HepG2 (cell line): ENCODE results near the gene TSPYL4. TPM values are rescaled to one million over a fixed set of nuclear protein-coding genes. Genes with fewer than 3 reads are reported as not detected.

ENCODE experiments used
- ARID5B ChIP-seq: IDR thresholded peaks from 2 replicates; pipeline ENCODE4 v1.4.0; 2020; ENCODE audit warnings: mild to moderate bottlenecking, missing genetic modification reagents
- ELF3 ChIP-seq: IDR thresholded peaks from 2 replicates; pipeline ENCODE4 v1.6.1; 2016; ENCODE audit warnings: missing genetic modification reagents, missing compliant biosample characterization
- FOXA3 ChIP-seq: IDR thresholded peaks from 2 replicates; pipeline ENCODE4 v1.6.1; 2016; ENCODE audit warnings: missing genetic modification reagents, missing compliant biosample characterization
- HDAC6 ChIP-seq: fragments of 200-600 bp; sonication (generic); IDR thresholded peaks from 2 replicates; pipeline ENCODE4 v1.7.0; 2017; ENCODE audit warnings: mild to moderate bottlenecking, antibody characterized with exemption, low read length, low read depth
- MTA1 ChIP-seq: sonication (generic); formaldehyde crosslinking; IDR thresholded peaks from 2 replicates; pipeline ENCODE4 v1.4.0; 2020; ENCODE audit warnings: missing genetic modification reagents, mild to moderate bottlenecking, borderline replicate concordance
- MTF2 ChIP-seq: sonication (generic); formaldehyde crosslinking; IDR thresholded peaks from 2 replicates; pipeline ENCODE4 v1.5.0; 2020; ENCODE audit warnings: missing genetic modification reagents, borderline replicate concordance
- NFYB ChIP-seq: sonication (generic); formaldehyde crosslinking; IDR thresholded peaks from 2 replicates; pipeline ENCODE4 v1.4.0; 2020; ENCODE audit warnings: missing genetic modification reagents
- NRL ChIP-seq: sonication (generic); formaldehyde crosslinking; IDR thresholded peaks from 2 replicates; pipeline ENCODE4 v1.5.0; 2020; ENCODE audit warnings: missing genetic modification reagents, mild to moderate bottlenecking, moderate library complexity, borderline replicate concordance
- ONECUT2 ChIP-seq: sonication (generic); formaldehyde crosslinking; IDR thresholded peaks from 2 replicates; pipeline ENCODE4 v1.4.0; 2020; ENCODE audit warnings: missing genetic modification reagents
- RELA ChIP-seq: sonication (generic); formaldehyde crosslinking; IDR thresholded peaks from 2 replicates; pipeline ENCODE4 v1.4.0; 2020; ENCODE audit warnings: missing genetic modification reagents
- REPIN1 ChIP-seq: sonication (generic); formaldehyde crosslinking; IDR thresholded peaks from 2 replicates; pipeline ENCODE4 v1.8.0; 2022; ENCODE audit warnings: missing genetic modification reagents, low read depth, mild to moderate bottlenecking, borderline replicate concordance
- RNF2 ChIP-seq: fragments of 450-650 bp; conservative IDR thresholded peaks from 2 replicates; pipeline ENCODE4 v1.6.1; 2016; ENCODE audit warnings: low read depth
- RXRA ChIP-seq: sonication (generic); formaldehyde crosslinking; IDR thresholded peaks from 2 replicates; pipeline ENCODE4 v1.5.1; 2020; ENCODE audit warnings: missing genetic modification reagents
- SIX4 ChIP-seq: sonication (generic); formaldehyde crosslinking; IDR thresholded peaks from 2 replicates; pipeline ENCODE4 v1.4.0; 2020; ENCODE audit warnings: missing genetic modification reagents
- SNRNP70 ChIP-seq: fragments of 200-400 bp; formaldehyde crosslinking; IDR thresholded peaks from 2 replicates; pipeline ENCODE4 v1.6.1; 2017; ENCODE audit warnings: mild to moderate bottlenecking, low read depth, low read length, moderate library complexity
- ZNF121 ChIP-seq: sonication (generic); formaldehyde crosslinking; IDR thresholded peaks from 2 replicates; pipeline ENCODE4 v1.5.0; 2020; ENCODE audit warnings: mild to moderate bottlenecking, missing genetic modification reagents
- ZNF225 ChIP-seq: sonication (generic); formaldehyde crosslinking; IDR thresholded peaks from 2 replicates; pipeline ENCODE4 v1.4.0; 2020; ENCODE audit warnings: mild to moderate bottlenecking, missing genetic modification reagents
- ZNF264 ChIP-seq: sonication (generic); formaldehyde crosslinking; IDR thresholded peaks from 2 replicates; pipeline ENCODE4 v1.4.0; 2020; ENCODE audit warnings: missing genetic modification reagents
- ZNF280B ChIP-seq: sonication (generic); formaldehyde crosslinking; IDR thresholded peaks from 2 replicates; pipeline ENCODE4 v1.5.0; 2020; ENCODE audit warnings: missing genetic modification reagents, mild to moderate bottlenecking, borderline replicate concordance
- ZNF282 ChIP-seq: fragments of 450-650 bp; IDR thresholded peaks from 2 replicates; pipeline ENCODE4 v1.6.1; 2018; ENCODE audit not compliant: partially characterized antibody
- ZNF446 ChIP-seq: sonication (generic); formaldehyde crosslinking; IDR thresholded peaks from 2 replicates; pipeline ENCODE4 v1.5.0; 2020; ENCODE audit warnings: mild to moderate bottlenecking, missing genetic modification reagents
- ZNF460 ChIP-seq: sonication (generic); formaldehyde crosslinking; IDR thresholded peaks from 2 replicates; pipeline ENCODE4 v1.5.1; 2020; ENCODE audit warnings: missing genetic modification reagents, mild to moderate bottlenecking, borderline replicate concordance
- ZNF558 ChIP-seq: sonication (generic); formaldehyde crosslinking; IDR thresholded peaks from 2 replicates; pipeline ENCODE4 v1.9.0; 2022; ENCODE audit warnings: mild to moderate bottlenecking, missing genetic modification reagents, borderline replicate concordance
- ZNF660 ChIP-seq: sonication (generic); formaldehyde crosslinking; IDR thresholded peaks from 2 replicates; pipeline ENCODE4 v1.5.1; 2020; ENCODE audit warnings: mild to moderate bottlenecking, low read depth, missing genetic modification reagents, borderline replicate concordance
- ZNF678 ChIP-seq: sonication (generic); formaldehyde crosslinking; IDR thresholded peaks from 2 replicates; pipeline ENCODE4 v1.4.0; 2020; ENCODE audit warnings: mild to moderate bottlenecking, missing genetic modification reagents
- ZSCAN29 ChIP-seq: sonication (generic); formaldehyde crosslinking; conservative IDR thresholded peaks from 2 replicates; pipeline ENCODE4 v1.4.0; 2020; ENCODE audit warnings: mild to moderate bottlenecking, missing genetic modification reagents
- polyA plus RNA-seq, 8 experiments: library from polyadenylated mRNA; depleted of rRNA in 3 of 8; stranded (reverse) in 7 of 8; unstranded in 1 of 8; fragments of >200 nt; fragmentation: Illumina TruSeq in 4 of 8; extraction: Trizol in 4 of 8; gene quantifications; 2 replicates each; pipeline versions ENCODE4 v1.2.1 to v1.2.3, GENCODE V29; 2011 to 2016; ENCODE audit warnings: low read depth in 4 of 8, missing spikeins in 1 of 8, mixed read lengths in 1 of 8; ENCODE audit not compliant: insufficient read depth in 1 of 8
- total RNA-seq, 5 experiments: library from RNA; depleted of rRNA; stranded (reverse); fragments of >200 nt; fragmentation: Illumina TruSeq; extraction: Trizol; gene quantifications; 2 replicates each; pipeline ENCODE4 v1.2.3, GENCODE V29; 2016; ENCODE audit warnings: low read depth in 1 of 5

Gene TSPYL4
- total and polyA plus RNA-seq, 2 of the 13 experiments (the other 11 are each of a cell fraction or from before 2014, with no cell fraction given), result 18.0 to 19.7 TPM

- TF ChIP-seq ZNF558 (CRISPR knock-in tag) (peak; percentile 92; the same call in 1 of the 2 replicates), NFYB (CRISPR knock-in tag) (no peak), ZNF225 (CRISPR knock-in tag) (peak; percentile 79; the same call in 1 of the 2 replicates), ZNF460 (CRISPR knock-in tag) (no peak), SNRNP70 (no peak), ZNF280B (CRISPR knock-in tag) (peak; percentile 83), ARID5B (peak; percentile 72), ZNF121 (CRISPR knock-in tag) (no peak), ZNF678 (CRISPR knock-in tag) (peak; percentile 50; the same call in 1 of the 2 replicates), ELF3 (peak; percentile 54; the same call in 1 of the 2 replicates), MTF2 (0 out of 2 replicates have a peak, but pooled peaks have one; percentile 37), RXRA (peak; percentile 68; the same call in 1 of the 2 replicates), FOXA3 (peak; percentile 64), SIX4 (CRISPR knock-in tag) (no peak), NRL (peak; percentile 77), ZNF660 (CRISPR knock-in tag) (0 out of 2 replicates have a peak, but pooled peaks have one; percentile 35), ZNF282 (no peak), ZNF264 (CRISPR knock-in tag) (no peak), RELA (CRISPR knock-in tag) (0 out of 2 replicates have a peak, but pooled peaks have one; percentile 1), MTA1 (CRISPR knock-in tag) (peak; percentile 36; the same call in 1 of the 2 replicates), ZSCAN29 (CRISPR knock-in tag) (no peak), HDAC6 (no peak), REPIN1 (CRISPR knock-in tag) (peak; percentile 66; the same call in 1 of the 2 replicates), ONECUT2 (CRISPR knock-in tag) (no peak; the same call in 1 of the 2 replicates), ZNF446 (peak; percentile 92), RNF2 (0 out of 2 replicates have a peak, but pooled peaks have one; percentile 39)
Observed at GRCh38 chr6:116253505-116254296, at the start of gene TSPYL4 (continued).
